ENCODE results near the gene GRIN2A.

GRIN2A gene

DNA sequence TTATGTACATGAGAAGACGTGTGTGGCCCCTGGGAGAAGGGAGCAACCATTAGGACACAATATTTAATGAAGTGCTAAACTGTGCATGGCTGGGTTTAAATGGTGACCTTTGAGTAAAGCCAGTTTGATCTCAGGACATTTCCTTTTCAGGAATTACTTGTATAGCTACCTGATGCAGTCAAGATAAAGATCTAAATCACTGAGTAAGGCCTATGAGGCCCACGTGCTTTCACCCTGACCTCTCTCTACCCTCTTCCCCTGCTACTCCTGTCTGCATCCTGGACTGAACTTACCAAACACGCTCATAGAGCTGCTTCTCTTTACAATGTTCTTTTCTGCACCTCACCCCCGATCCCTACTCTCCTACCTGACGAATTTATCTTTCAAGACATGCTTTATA, 98.9 kb downstream of the GRIN2A start:
- DNase-seq = no peak

GRCh38 chr16:10081201-10081940, 100.9 kb downstream of the GRIN2A start:
- no peak for DNase-seq

DNA sequence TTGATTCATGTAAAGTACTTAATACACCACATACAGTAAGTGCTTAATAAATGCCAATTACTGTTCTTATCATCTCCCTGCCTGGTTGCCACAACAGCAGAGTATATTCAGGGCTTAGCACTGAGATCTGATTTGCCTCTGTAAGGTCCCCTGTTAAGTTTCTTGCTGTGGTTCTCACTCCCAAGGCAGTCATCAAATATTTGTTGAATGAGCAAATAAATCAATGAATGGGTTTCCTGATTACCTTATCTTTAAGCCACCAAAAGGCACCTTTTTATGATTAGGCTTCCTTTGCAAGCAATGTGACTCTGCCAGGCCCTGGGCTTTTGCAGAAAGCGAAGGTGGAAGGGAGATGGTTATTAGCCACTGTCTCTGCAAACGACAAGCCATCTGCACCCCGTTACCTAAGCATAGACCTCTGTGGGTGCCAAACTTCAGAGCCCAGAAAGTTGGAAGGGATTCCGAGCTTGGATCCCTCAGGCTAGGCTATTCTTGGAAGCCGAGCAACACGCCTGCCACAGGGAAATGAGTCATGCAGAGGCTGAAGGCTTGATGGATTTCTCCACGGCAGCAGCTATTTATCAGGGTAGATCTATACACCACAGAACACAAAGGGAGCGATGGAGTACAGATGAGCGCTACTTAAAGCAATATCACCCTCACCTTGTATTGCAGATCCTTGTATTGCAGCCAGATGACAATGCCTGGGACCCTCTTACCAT, 102.0 kb downstream of the GRIN2A start:
- no peak for DNase-seq

DNA sequence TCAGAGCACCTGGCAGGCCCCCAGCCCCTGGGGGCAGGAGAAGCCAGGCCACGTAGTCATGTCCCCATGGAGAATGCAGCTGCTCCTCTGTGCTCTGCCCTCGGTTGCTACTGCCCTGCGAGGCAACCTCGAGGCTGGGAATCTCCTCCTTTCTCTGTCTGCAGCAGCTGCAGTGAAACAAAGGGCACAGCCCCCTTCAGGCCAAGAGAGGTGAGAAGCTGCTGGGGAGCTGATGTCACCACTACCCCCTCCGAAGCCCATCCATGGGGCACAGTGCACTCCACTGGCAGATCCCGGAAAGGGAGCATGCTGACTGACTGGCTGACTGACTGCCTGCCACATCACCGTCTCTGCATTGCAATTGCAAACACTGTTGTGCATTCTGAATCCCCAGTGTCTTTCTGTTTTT, 103.7 kb downstream of the GRIN2A start:
- DNase-seq = no peak

GRCh38 chr16:10077861-10078260, 104.4 kb downstream of the GRIN2A start:
- DNase-seq = no peak

- DNase-seq = no peak
These were observed 106.2 kb downstream of the GRIN2A start for GRCh38 chr16:10076037-10076436.

DNA sequence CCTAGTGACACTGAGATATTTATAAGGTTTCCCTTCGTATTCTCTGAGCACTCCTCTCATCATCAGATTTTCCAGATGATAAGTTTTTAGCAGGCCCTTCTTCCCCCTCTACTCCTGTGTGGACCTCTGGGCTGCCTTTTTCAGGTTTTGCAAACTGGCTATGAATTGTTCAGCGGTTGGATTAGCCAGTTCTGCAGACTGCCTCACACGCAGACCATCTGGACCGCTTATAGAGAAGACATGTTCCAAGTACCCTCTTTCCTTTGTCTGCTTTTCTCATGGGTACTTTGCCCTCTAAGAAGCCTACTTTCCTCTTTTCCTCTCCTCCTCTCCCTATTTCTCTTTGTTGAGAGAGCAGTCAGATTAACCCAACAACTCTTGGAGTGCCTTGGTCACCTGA, 111.6 kb downstream of the GRIN2A start:
- no peak for DNase-seq

- no peak for DNase-seq
These were observed 112.9 kb downstream of the GRIN2A start for GRCh38 chr16:10069374-10069773.

- no peak for DNase-seq
These were observed 114.4 kb downstream of the GRIN2A start for GRCh38 chr16:10067835-10068234.

- DNase-seq = no peak
These were observed 114.8 kb downstream of the GRIN2A start for GRCh38 chr16:10067406-10067805.

- no peak for DNase-seq
These were observed 117.2 kb downstream of the GRIN2A start for GRCh38 chr16:10065019-10065418.

DNA sequence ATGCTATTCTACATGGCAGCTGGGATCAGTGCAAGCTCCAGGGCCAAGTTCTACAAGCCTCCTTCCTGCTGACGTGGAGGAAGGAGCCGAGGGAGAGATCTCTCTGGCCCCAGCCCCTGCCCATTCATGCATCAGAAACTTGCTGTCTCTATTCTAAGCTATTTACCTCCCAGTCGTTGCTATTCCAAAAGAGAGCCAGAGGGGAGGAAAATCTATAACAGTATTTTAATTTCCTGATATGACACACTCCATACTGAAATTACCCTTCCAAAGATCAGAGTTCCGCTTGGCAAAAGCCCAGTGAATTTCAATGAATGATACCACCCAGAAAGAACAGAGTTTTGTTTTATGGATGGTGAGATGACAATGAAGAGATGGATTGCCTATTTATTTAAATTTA, 133.4 kb downstream of the GRIN2A start:
- DNase-seq = no peak

DNA sequence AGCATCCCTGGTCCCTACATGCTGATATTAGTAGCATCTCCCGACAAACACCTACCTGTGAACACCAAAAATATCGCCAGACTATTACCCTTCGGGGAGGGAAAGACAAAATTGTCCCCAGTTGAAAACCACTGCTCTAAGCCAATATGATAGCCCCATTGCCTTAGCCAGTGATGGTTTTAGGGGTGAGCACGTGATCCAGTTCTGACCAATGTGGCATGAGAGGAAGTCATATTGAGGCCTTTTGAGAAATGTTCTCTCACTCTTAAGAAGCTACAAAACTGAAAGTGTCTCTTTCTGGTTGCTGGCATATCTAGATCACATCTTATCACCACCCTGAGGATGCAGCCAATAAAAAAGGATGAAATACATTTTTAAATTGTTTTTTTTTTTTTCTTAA, 136.3 kb downstream of the GRIN2A start:
- no peak for DNase-seq

DNA sequence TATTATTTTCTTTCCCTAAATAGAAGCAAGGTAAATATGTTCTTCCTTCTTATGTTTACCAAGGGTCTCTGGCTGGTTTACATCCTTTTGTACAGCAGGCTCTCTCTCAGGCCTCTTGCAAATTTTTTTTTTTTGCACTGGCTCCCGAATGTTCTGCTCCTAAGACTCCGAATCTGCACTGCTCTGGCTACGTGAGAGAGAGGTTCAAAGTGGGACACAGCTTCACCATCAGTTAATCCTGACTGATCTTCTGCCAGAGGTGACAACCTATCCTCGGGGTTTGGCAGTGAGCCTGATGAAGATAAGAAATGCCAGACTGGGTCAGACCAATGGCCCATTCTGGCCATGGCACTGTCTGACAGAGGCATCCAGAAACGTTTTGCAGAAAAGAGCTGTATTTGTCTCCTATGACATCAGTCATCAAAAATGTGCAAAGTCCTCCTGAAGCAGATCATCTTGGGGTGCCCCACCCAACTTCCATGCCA, 136.9 kb downstream of the GRIN2A start:
- no peak for DNase-seq

DNA sequence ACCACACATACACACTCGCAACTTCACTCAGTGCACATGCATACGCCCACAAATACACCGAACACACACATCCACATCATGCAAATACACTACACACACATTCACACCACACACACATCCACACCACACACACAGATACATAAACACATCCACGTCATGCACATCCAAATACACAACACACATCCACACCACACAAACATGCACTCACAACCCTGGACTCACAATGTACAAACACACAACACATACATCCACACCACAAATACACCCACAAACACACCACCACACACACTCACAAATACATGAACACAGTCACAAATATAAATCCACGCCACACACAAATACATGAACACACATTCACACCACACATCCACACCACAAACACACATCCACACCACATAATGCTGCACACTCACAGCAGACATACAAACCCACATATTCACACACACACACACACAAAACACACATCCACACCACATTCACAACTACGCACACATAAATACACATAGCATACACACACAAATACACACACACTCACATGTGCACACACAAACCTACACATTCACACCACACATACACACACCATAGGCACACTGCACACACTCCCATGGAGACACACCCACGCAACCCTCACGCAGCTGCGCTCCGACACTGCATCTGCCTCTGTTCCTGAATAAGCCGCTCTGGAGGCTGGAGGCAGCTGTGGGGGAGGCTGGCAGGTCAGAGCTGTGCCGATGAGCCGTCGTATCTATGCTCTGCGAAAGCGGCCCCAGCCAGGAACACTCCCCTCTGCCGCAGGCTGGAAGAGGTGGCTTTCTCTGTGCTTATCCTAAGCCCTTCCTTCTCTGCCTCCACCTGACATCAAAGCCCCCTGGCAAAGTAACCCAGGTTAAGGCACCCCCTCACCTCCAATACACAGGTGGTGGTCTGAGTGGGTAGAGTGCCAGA, 141.8 kb downstream of the GRIN2A start:
- no peak for DNase-seq

GRCh38 chr16:10039220-10040096, 142.8 kb downstream of the GRIN2A start:
- no peak for DNase-seq

GRCh38 chr16:10037751-10038150, 144.5 kb downstream of the GRIN2A start:
- no peak for DNase-seq

DNA sequence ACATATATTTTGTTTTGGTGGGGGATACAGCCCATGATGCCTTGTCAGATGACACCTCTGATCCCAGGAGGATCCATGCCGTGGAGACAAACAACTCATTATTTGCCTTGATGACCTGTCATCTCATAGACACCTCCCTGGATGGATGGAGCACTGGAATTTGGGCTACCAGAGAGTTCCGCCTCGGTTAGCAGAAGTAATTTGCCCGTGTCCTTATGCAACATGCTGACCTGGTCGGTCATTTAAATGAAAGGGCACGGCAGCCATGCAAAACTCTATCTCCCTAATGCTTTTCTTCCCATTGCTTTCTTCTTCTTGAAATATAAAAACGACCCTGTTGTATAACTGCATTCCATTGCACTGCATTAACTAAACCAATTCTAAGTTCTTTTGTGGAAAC, 145.3 kb downstream of the GRIN2A start:
- DNase-seq = no peak

DNA sequence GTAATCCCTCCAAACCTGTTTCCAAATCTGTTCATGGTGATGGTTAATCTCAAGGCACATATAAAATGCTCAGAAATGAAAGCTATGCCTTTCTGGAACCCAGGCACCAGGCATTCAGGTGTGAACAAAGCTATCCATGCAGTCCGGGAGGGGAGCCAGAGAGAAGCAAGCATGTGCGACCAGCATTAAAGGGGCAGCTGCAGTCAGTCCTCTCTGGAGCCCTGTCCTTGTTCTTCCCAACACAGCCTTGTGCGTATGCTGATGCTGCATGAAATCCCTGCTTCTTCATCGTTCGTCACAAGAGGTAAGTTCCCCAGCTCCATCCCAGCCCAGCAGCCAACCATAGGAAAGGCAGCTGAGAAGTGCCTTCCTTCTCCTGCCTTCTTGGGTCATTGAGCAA, 148.7 kb downstream of the GRIN2A start:
- DNase-seq = no peak

DNA sequence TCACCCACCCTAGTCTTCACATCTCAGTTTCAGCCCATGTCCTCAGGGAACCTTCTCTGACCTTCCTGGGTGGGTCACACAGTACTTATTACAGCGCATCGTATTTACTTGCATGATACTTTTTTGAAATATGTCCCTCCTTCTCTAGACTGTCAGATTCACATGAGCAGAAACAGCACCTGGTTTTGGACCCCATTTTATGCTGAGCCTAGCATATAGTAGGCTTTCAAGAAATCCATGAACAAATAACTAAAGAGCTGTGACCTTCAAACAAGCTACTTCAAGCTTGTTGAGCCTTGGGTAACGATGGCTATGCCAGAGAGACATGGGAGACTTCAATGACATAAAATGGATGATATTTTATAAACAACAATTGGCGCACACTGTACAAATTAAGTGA, 150.3 kb downstream of the GRIN2A start:
- no peak for DNase-seq

DNA sequence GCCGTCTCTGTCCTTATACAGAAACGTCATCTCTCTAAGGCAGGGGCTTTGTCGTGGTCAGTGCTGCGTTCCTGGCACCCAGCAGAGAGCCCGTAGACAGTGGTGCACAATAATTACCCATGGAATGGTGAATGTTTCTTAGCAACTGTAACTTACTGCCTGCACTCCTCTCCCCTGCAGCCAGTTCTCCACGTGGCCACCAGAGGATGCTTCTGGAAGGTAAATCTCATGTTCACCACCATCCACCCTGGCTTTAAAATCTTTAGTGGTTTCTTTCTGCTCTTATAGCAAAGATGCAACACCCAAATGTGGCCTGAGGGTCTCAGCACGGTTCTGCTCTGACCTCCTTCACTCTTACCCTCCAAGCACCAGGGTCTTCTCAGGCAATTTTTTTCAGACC, 150.8 kb downstream of the GRIN2A start:
- no peak for DNase-seq

GRCh38 chr16:10028644-10029043, 153.6 kb downstream of the GRIN2A start:
- no peak for DNase-seq

Measured in NCI-H187 treated with DMSO at 0.1 percent for 48 hours (cell line).